ENCODE data around the gene CRYGS.
"Not testable (repeated sequence)": the region's sequence is repeated elsewhere in the genome, so short reads cannot be mapped to it uniquely, and the experiment has no call there.

The CRYGS gene

DNA sequence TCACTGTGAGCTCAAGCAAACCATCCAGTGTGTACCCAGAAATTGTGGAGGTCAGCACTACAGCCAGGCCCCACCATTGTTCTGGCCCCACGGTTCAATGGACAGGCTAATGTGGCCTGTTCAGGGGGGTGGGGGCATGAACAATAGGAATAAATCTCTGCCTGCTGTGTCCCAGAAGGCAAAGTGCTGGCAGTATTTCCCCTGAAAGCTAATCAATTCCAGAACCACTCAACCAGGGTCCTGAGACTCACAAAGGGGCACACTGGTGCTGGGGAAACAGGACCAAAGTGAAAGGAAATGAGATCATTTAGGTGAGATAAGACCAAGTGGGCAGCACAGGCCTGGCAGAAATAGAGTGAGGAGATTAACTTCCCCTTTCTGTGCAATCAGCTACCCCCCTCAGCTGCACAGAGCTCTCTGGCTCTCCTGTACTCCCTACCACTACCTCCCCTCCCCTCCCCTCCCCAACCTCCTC lies 11.5 kb downstream of the CRYGS start:
- no peak overlapping the region for H3K27ac ChIP-seq

DNA sequence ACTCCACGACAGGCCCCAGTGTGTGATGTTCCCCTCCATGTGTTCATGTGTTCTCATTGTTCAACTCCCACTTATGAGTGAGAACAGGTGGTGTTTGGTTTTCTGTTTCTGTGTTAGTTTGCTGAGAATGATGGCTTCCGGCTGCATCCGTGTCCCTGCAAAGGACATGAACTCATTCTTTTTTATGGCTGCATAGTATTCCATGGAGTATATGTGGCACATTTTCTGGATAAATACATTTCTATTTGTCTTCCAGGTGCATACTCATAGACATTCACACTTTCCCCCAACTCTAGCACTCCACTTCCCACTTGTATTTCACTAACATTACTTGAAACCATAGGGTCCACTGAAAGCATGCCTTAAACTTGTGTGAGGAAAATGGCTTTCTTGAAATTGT lies 12.5 kb downstream of the CRYGS start:
- not testable (repeated sequence) for H3K27ac ChIP-seq

More for the DNA sequence above, 11.5 kb downstream of the CRYGS start:
- TF ChIP-seq, protein P1, sequence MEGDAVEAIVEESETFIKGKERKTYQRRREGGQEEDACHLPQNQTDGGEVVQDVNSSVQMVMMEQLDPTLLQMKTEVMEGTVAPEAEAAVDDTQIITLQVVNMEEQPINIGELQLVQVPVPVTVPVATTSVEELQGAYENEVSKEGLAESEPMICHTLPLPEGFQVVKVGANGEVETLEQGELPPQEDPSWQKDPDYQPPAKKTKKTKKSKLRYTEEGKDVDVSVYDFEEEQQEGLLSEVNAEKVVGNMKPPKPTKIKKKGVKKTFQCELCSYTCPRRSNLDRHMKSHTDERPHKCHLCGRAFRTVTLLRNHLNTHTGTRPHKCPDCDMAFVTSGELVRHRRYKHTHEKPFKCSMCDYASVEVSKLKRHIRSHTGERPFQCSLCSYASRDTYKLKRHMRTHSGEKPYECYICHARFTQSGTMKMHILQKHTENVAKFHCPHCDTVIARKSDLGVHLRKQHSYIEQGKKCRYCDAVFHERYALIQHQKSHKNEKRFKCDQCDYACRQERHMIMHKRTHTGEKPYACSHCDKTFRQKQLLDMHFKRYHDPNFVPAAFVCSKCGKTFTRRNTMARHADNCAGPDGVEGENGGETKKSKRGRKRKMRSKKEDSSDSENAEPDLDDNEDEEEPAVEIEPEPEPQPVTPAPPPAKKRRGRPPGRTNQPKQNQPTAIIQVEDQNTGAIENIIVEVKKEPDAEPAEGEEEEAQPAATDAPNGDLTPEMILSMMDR (conservative IDR thresholded peaks at IDR 0.05), result no peak

GRCh38 chr3:186530415-186530814 lies 13.8 kb downstream of the CRYGS start:
- no peak overlapping the region for H3K27ac ChIP-seq
- TF ChIP-seq, protein P1 (conservative IDR thresholded peaks at IDR 0.05), result no peak

DNA sequence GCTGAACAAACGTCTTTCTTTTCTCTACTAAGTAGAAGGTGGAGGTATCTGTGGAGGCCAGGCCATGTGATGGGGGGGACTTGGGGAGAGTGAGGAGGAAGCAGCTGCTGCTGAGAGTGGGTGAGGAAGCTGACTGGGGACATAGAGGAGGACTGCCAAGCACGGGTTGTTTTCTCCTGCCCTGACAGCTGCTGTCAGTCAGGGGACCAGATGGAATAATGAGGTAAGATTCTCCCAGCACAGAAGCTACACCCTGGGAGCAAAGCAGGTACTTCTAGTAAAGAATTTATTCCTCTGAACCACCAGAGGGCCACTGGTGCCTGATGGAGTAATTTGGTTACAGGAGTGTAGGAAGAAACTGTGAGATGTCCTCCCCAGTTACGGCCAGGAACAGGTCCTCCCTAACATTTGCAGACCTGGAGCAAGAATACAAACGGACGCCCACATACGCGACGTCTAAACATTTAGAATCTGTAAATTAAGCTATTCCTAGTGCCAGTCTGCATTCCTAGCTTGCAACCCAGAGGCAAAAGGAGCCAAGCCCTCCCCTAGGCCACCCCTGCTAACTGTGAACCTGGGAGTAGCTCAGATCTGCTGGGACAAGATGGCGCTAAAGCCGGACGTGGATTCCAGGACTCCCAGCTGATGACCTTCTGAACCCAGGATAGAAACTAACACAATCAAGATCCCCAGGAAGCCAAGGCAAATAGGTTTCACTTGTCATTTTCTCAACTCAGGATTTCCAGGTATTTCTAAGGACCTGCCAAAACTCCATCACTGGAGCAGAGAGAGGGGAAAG lies 14.8 kb downstream of the CRYGS start:
- H3K27ac ChIP-seq, result no peak overlapping the region

GRCh38 chr3:186526256-186526606 lies 17.9 kb downstream of the CRYGS start:
- no peak overlapping the region for H3K27ac ChIP-seq
- TF ChIP-seq, protein P1 (conservative IDR thresholded peaks at IDR 0.05), result no peak

More for the DNA sequence above, 14.8 kb downstream of the CRYGS start:
- TF ChIP-seq, protein P1 (conservative IDR thresholded peaks at IDR 0.05), result no peak

- TF ChIP-seq, protein P1 (conservative IDR thresholded peaks at IDR 0.05), result no peak
- peak overlapping the region; percentile 49 for H3K27ac ChIP-seq
These were observed 18.6 kb downstream of the CRYGS start for GRCh38 chr3:186525369-186526255.

DNA sequence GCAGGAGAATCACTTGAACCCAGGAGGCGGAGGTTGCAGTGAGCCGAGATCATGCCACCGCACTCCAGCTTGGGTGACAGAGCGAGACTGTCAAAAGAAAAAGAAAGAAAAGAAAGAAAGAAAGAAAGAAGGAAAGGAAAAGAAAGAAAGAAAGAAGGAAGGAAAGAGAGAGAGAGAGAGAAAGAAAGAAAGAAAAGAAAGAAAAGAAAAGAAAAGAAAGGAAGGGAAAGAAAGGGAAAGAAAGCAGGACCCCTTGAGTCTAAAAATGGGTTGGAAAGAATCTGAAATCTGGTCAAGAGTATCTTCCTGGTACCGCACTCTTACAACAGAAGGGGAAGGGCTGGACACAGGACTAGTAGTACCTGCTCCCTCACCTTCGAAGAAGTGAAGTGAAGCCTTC lies 19.6 kb downstream of the CRYGS start:
- TF ChIP-seq, protein P1 (conservative IDR thresholded peaks at IDR 0.05), result no peak
- H3K27ac ChIP-seq, result peak overlapping the region; percentile 49
